LNCAP (cell line): ENCODE results near the gene SLC16A8.

Experiments
- TF ChIP-seq, protein P1 (sequence below): fragments of 450-650 bp; IDR thresholded peaks from 2 replicates; pipeline ENCODE4 v1.5.1; 2017; ENCODE audit warnings: mild to moderate bottlenecking

SLC16A8 gene

DNA sequence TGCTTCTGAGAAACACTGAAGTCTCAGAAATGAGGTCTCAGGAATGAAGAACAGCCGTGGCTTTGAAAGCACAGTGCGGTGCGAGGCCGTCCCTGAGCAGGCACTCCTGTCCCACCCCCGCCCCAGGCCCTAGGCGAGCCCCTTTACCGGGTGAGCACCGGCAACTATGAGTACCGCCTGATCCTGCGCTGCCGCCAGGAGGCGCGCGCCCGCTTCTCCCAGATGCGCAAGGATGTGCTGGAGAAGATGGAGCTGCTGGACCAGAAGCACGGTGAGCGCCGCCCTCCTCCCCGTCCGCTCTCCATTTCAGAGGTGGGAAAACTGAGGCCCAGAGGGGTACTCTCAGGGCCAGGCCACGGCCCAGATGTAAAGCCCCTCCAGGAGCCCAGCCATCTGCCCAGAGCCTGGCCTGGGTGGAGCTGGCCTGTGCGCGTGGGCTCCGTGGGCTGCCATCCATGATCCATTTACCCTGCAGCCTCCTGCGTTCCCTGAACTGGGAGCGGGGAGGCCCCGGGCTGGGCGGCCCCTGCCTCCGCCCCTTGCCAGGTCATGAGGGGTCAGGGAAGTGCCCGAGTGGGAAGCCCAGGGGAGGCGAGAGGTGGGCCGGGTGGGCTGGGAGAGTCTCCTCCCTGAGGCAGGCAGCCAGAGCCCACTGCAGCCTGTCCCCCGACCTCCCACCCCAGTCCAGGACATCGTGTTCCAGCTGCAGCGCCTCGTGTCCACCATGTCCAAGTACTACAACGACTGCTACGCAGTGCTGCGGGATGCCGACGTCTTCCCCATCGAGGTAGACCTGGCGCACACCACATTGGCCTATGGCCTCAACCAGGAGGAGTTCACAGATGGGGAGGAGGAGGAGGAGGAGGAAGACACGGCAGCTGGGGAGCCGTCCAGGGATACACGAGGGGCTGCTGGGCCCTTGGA lies 9.5 kb downstream of the SLC16A8 start:
- TF ChIP-seq, protein P1, sequence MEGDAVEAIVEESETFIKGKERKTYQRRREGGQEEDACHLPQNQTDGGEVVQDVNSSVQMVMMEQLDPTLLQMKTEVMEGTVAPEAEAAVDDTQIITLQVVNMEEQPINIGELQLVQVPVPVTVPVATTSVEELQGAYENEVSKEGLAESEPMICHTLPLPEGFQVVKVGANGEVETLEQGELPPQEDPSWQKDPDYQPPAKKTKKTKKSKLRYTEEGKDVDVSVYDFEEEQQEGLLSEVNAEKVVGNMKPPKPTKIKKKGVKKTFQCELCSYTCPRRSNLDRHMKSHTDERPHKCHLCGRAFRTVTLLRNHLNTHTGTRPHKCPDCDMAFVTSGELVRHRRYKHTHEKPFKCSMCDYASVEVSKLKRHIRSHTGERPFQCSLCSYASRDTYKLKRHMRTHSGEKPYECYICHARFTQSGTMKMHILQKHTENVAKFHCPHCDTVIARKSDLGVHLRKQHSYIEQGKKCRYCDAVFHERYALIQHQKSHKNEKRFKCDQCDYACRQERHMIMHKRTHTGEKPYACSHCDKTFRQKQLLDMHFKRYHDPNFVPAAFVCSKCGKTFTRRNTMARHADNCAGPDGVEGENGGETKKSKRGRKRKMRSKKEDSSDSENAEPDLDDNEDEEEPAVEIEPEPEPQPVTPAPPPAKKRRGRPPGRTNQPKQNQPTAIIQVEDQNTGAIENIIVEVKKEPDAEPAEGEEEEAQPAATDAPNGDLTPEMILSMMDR: no peak

DNA sequence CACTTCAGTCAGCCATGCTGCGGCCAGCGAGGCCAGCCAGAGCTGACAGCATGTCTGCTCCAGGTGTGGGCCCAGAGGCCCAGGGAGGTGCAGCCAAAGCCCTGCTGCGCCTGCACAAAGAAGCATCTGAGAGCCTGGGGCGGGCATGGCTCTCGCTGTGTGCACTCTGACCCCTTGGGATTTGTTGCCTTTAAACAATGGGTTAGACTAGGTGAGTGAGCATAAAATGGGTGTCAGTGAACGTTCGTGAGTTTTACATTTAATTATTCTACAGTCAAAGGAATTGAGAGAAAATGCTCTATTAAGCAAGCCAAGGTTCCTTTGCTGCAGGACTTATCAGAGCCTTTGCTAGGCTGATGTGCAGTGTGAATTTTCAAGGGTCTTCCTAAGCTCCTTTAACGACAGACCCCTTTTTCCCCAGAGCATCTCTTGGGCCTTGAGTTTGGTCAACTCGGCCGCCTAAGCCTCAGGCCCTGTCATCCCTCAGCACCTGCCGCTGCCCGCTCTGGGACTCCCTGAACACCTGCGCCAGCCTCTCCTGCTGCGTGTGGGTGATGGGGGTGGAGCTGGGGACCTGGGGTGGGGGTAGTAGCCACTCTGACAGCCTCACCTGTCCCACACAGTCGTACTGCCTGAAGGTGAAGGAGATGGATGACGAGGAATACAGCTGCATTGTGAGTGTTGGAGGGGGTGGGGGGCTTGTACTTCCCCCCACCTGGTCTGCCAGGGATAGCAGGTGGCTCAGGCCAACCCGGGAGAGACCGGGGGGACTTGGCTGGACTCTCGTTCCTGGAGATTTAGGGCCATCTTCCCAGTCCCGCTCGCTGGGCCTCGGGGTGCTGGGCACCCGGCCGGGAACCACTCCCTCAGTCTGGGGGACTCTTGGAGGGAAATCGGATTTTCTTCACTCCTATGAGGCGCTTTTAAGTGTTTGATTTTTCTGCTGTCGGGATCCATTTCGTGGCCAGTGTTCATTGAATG lies 10.5 kb downstream of the SLC16A8 start:
- TF ChIP-seq, protein P1: no peak

DNA sequence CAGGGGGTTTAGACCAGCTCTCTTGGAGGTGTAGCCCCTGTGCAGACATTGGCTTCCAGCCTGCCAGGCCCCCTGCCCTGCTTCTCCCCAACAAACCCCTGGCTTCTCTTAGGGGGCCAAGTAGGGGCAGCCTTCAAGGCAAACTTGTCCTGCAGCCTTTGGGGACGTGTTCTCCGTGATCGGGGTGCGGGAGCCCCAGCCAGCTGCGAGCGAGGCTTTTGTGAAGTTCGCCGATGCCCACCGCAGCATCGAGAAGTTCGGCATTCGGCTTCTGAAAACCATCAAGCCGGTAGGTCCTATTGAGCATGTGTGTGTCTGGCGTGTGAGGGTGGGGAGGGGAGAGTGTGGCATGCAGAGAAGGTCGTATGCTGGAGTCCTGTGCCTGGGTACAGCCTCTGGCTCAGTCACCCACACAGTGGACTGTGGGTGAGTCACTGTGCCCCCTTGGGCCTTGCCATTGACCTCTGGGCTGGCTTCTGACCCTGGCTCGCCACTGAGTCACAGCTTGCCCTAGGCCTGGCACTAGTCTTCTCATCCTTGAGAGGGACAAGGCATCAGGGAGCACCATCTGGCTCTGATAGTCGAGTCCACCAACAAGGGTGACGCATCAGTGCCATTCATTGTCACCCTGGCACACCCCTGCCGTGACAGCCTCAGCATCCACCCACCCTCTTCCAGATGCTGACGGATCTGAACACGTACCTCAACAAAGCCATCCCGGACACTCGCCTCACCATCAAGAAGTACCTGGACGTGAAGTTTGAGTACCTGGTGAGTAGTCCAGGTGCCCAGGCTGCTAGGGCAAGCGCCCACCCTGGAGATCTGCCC lies 11.4 kb downstream of the SLC16A8 start:
- TF ChIP-seq, protein P1: no peak

DNA sequence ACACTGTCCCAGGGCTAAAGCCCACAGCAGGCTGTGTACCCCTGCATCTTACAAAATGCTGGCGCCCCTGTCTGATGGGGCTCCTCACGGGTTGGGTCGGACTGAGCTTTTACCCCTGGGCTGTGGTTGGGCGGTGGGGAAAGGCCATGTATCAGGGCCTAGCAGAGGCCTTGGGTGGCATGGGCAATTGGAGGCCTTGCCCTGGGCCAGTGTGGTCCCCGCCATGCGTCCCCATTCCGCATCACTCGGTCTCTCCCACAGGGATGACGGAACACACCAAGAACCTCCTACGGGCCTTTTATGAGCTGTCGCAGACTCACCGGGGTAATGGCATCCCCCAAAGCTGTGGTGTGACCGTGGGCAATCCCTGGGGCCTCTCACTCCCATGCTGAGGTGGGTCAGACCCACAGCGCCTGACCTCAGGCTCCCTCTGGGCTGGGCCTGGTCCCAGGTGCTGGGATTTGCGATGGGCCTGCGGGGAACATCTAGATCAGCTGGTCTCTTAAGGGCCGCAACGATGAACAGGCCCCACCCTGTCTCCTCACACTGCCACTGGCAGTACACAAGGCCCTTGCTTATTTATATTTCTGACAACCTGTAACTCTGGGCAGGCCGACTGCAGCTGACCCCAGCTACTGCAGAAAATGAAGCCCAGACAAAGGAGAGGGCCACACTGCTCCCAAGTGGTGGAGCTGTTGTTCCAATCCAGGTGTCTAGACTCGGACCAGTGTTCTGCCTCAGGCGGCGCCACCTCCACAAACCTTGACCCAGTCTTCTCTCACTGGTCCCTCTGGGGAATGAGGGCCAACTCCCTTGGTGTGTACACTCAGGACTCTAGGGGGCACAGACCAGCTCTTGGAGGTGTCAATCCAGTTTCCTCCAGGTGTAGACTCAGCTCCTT lies 12.3 kb downstream of the SLC16A8 start:
- TF ChIP-seq, protein P1: no peak

DNA sequence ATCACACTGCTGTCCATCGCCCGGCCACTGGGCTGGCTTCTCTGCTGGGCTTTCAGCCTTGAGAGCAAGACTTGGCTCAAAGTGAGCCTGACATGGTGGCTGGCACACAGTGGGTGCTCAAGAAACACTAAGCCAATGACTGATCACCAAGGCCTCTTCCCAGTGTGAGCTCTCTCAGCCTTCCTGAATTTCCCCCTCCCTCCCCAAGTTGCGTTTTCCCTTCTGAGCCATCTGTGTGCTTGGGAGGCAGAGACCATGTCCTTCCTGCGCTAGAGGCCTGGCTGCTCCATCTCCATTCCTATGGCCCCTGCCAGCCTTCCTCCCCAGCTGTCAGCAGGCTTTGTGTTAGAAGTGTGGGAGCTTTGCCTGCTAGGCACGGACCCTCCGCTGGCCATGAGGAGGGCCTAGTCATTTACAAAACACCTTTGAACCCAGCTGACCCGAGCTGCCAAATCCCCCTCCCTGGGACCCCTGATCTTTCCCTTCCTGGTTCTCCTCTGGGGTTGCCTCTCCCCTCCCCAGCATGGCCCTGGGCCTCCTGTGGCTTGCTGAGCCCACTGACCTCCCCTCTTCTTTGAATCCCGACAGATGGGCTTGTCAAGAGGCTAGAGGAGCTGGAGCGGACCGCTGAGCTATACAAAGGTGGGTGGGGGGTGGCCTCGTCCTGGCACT lies 13.6 kb downstream of the SLC16A8 start:
- TF ChIP-seq, protein P1: no peak
